ENCODE results near the gene PPFIA2.

Gene PPFIA2

GRCh38 chr12:81759190-81760051 lies at the start of gene PPFIA2:
Gene PPFIA2 (minus strand): TSS chr12:81759350.
- peak; percentile 35 for DNase-seq

GRCh38 chr12:81800298-81801148 lies 41.4 kb upstream of the PPFIA2 start:
- DNase-seq = no peak

- no peak for DNase-seq
These were observed 39.1 kb upstream of the PPFIA2 start for GRCh38 chr12:81798294-81798693.

GRCh38 chr12:81797100-81797499 lies 38.0 kb upstream of the PPFIA2 start:
- DNase-seq = peak; percentile 3

- DNase-seq = no peak
These were observed 33.5 kb upstream of the PPFIA2 start for GRCh38 chr12:81792666-81793065.

- DNase-seq = no peak
These were observed 20.1 kb upstream of the PPFIA2 start for GRCh38 chr12:81779216-81779615.

GRCh38 chr12:81778719-81779118 lies 19.6 kb upstream of the PPFIA2 start:
- DNase-seq = no peak

GRCh38 chr12:81758421-81759189 lies 545 bp downstream of the PPFIA2 start:
- peak; percentile 55 for DNase-seq

- DNase-seq = no peak
These were observed 1.3 kb downstream of the PPFIA2 start for GRCh38 chr12:81757731-81758365.

GRCh38 chr12:81729781-81730180 lies 29.4 kb downstream of the PPFIA2 start:
- DNase-seq = no peak

- no peak for DNase-seq
These were observed 31.8 kb downstream of the PPFIA2 start for GRCh38 chr12:81727391-81727790.

- DNase-seq = no peak
These were observed 32.5 kb downstream of the PPFIA2 start for GRCh38 chr12:81726634-81727033.

GRCh38 chr12:81723361-81723760 lies 35.8 kb downstream of the PPFIA2 start:
- no peak for DNase-seq

- DNase-seq = no peak
These were observed 37.1 kb downstream of the PPFIA2 start for GRCh38 chr12:81722004-81722403.

GRCh38 chr12:81718616-81719015 lies 40.5 kb downstream of the PPFIA2 start:
- peak; percentile 3 for DNase-seq

GRCh38 chr12:81712536-81712935 lies 46.6 kb downstream of the PPFIA2 start:
- DNase-seq = no peak

- DNase-seq = no peak
These were observed 53.6 kb downstream of the PPFIA2 start for GRCh38 chr12:81705586-81705985.

GRCh38 chr12:81699551-81699950 lies 59.6 kb downstream of the PPFIA2 start:
- no peak for DNase-seq

- DNase-seq = no peak
These were observed 67.1 kb downstream of the PPFIA2 start for GRCh38 chr12:81692008-81692407.

- DNase-seq = no peak
These were observed 75.3 kb downstream of the PPFIA2 start for GRCh38 chr12:81683881-81684280.

- no peak for DNase-seq
These were observed 79.5 kb downstream of the PPFIA2 start for GRCh38 chr12:81679614-81680013.

GRCh38 chr12:81670759-81671158 lies 88.4 kb downstream of the PPFIA2 start:
- DNase-seq = no peak

- no peak for DNase-seq
These were observed 90.7 kb downstream of the PPFIA2 start for GRCh38 chr12:81668475-81668874.

All from NCI-H1694 treated with DMSO at 0.1 percent for 48 hours (cell line).